Activated CD8-positive, alpha-beta T cell treated with anti-CD3 and anti-CD28 coated beads, Interleukin-2, amount 10 ng/mL, durations not matched to agents 7 days and 5 days (primary cell): ENCODE data around the gene KIAA0319L. TPM values are rescaled to one million over a fixed set of nuclear protein-coding genes. Genes with fewer than 3 reads are reported as not detected.
A peak's percentile ranks its signal among the peaks of the same experiment; 100 is the strongest.
"Not testable (repeated sequence)": the region's sequence is repeated elsewhere in the genome, so short reads cannot be mapped to it uniquely, and the experiment has no call there.

Experiments used
- ATAC-seq: fragments of 150-1000 bp; cut with Tn5 transposase; one replicate; pipeline ENCODE4 v1.10.0; 2021; ENCODE audit warnings: moderate library complexity
- CTCF ChIA-PET: fragments of 350-600 bp; sonication (Branson Sonifier 250); formaldehyde crosslinking; loops from one replicate; lab custom pipeline; 2021; ENCODE audit warnings: antibody characterized with exemption; lab: Charles Lee
- POLR2A ChIA-PET: fragments of 350-600 bp; sonication (Branson Sonifier 250); formaldehyde crosslinking; loops from one replicate; lab custom pipeline; 2021; ENCODE audit warnings: antibody characterized with exemption; lab: Charles Lee
- DNase-seq: peaks from one replicate; pipeline ENCODE4 v3.0.0-alpha.2; 2020
- H3K27ac Mint-ChIP-seq: one replicate; pipeline ENCODE4 v1.8.0; 2021; ENCODE audit warnings: mild to moderate bottlenecking, mixed read lengths
- H3K27me3 Mint-ChIP-seq: one replicate; pipeline ENCODE4 v1.8.0; 2021; ENCODE audit warnings: low read depth, mixed read lengths
- H3K36me3 Mint-ChIP-seq: one replicate; pipeline ENCODE4 v1.8.0; 2021; ENCODE audit warnings: low read depth, mixed read lengths
- H3K4me1 Mint-ChIP-seq: one replicate; pipeline ENCODE4 v1.8.0; 2021; ENCODE audit warnings: low read depth, mixed read lengths
- H3K4me3 Mint-ChIP-seq: one replicate; pipeline ENCODE4 v1.8.0; 2021; ENCODE audit warnings: mild to moderate bottlenecking, mixed read lengths
- H3K9me3 Mint-ChIP-seq: one replicate; pipeline ENCODE4 v1.8.0; 2022; ENCODE audit warnings: mixed read lengths; ENCODE audit not compliant: insufficient read depth
- total RNA-seq, 2 experiments: library from RNA; stranded (reverse); gene quantifications; one replicate each; pipeline ENCODE4 v1.2.3, GENCODE V29; 2021

KIAA0319L gene
- total RNA-seq, 2 experiments from 2014 or later, result 27.0 to 36.1 TPM

GRCh38 chr1:35580949-35581388, 23.8 kb upstream of the KIAA0319L start:
- CTCF ChIA-PET, result interaction anchor here (0.8 to 0.9 kb wide), 2 partner anchors 12 to 135 kb away, joined by 3 to 4 read pairs; no protein-coding TSS in a partner anchor
- ATAC-seq (no peak), DNase-seq (no peak)
- Mint-ChIP-seq H3K4me3 (no peak overlapping the region), H3K9me3 (no peaks in the 10 kb centered on the region), H3K27me3 (peaks cover 3% of the 10 kb centered on the region), H3K36me3 (peaks cover 6% of the 10 kb centered on the region), H3K4me1 (peaks cover 22% of the 10 kb centered on the region), H3K27ac (no peak overlapping the region)
- POLR2A ChIA-PET, result no interaction called here

- ChIA-PET CTCF (interaction anchor here (0.6 to 3.4 kb wide), 7 partner anchors 9 to 150 kb away, joined by 3 to 26 read pairs (median 5); no protein-coding TSS in a partner anchor), POLR2A (interaction anchor here (1.2 to 1.9 kb wide), 3 partner anchors 9 to 192 kb away, joined by 5 to 10 read pairs (median 10); partner anchors contain the start of genes CLSPN, KIAA0319L and NCDN)
- Mint-ChIP-seq H3K36me3 (peaks cover 10% of the 10 kb centered on the region), H3K27me3 (peaks cover 8% of the 10 kb centered on the region), H3K9me3 (no peaks in the 10 kb centered on the region), H3K4me3 (peak overlapping the region; percentile 81), H3K27ac (peak overlapping the region; percentile 94), H3K4me1 (peaks cover 34% of the 10 kb centered on the region)
- peak; percentile 87 for ATAC-seq
- DNase-seq, result peak; percentile 85
These were observed 20.1 kb upstream of the KIAA0319L start for GRCh38 chr1:35577071-35577998.

- ATAC-seq, H3K9me3 Mint-ChIP-seq, H3K36me3 Mint-ChIP-seq, DNase-seq: not testable (repeated sequence)
- Mint-ChIP-seq H3K4me3 (peak overlapping the region; percentile 74), H3K27ac (peak overlapping the region; percentile 87), H3K27me3 (peaks cover 12% of the 10 kb centered on the region), H3K4me1 (peaks cover 34% of the 10 kb centered on the region)
- ChIA-PET CTCF (interaction anchor here (1.0 to 3.4 kb wide), 3 partner anchors 8 to 139 kb away, joined by 5 to 26 read pairs (median 13); no protein-coding TSS in a partner anchor), POLR2A (interaction anchor here (1.9 kb wide), 1 partner anchor 192 kb away, joined by 10 read pairs; the partner anchor contains the start of gene CLSPN)
These were observed 19.5 kb upstream of the KIAA0319L start for GRCh38 chr1:35576766-35577070.

GRCh38 chr1:35576061-35576765, 19.0 kb upstream of the KIAA0319L start:
- DNase-seq, result no peak
- Mint-ChIP-seq H3K4me1 (peaks cover 34% of the 10 kb centered on the region), H3K36me3 (peaks cover 10% of the 10 kb centered on the region), H3K27ac (peak overlapping the region; percentile 87), H3K27me3 (peaks cover 17% of the 10 kb centered on the region), H3K4me3 (peak overlapping the region; percentile 74), H3K9me3 (no peaks in the 10 kb centered on the region)
- POLR2A ChIA-PET, result interaction anchor here (1.9 kb wide), 1 partner anchor 193 kb away, joined by 10 read pairs; the partner anchor contains the start of gene CLSPN
- no peak for ATAC-seq
- CTCF ChIA-PET, result interaction anchor here (1.0 to 3.4 kb wide), 3 partner anchors 8 to 139 kb away, joined by 5 to 26 read pairs (median 13); no protein-coding TSS in a partner anchor

- CTCF ChIA-PET, result interaction anchor here (1.0 kb wide), 1 partner anchor 11 kb away, joined by 5 read pairs; no protein-coding TSS in a partner anchor
- POLR2A ChIA-PET, result no interaction called here
- Mint-ChIP-seq H3K27ac (peak overlapping the region; percentile 18), H3K27me3 (peaks cover 21% of the 10 kb centered on the region), H3K4me3 (peak overlapping the region; percentile 74), H3K36me3 (peaks cover 10% of the 10 kb centered on the region), H3K4me1 (peaks cover 36% of the 10 kb centered on the region), H3K9me3 (no peaks in the 10 kb centered on the region)
- DNase-seq, result no peak
- ATAC-seq, result no peak
These were observed 18.3 kb upstream of the KIAA0319L start for GRCh38 chr1:35575416-35575958.

GRCh38 chr1:35574655-35575415, 17.6 kb upstream of the KIAA0319L start:
- H3K27me3 Mint-ChIP-seq, result peaks cover 23% of the 10 kb centered on the region
- no peak overlapping the region for H3K4me3 Mint-ChIP-seq
- ChIA-PET CTCF (no interaction called here), POLR2A (no interaction called here)
- ATAC-seq, result no peak
- peaks cover 10% of the 10 kb centered on the region for H3K36me3 Mint-ChIP-seq
- no peak for DNase-seq
- H3K4me1 Mint-ChIP-seq, result peaks cover 36% of the 10 kb centered on the region
- H3K27ac Mint-ChIP-seq, result no peak overlapping the region
- H3K9me3 Mint-ChIP-seq, result no peaks in the 10 kb centered on the region

- ChIA-PET CTCF (no interaction called here), POLR2A (no interaction called here)
- Mint-ChIP-seq H3K27ac (no peak overlapping the region), H3K9me3 (no peaks in the 10 kb centered on the region), H3K36me3 (peaks cover 10% of the 10 kb centered on the region), H3K4me1 (peaks cover 40% of the 10 kb centered on the region), H3K27me3 (peaks cover 23% of the 10 kb centered on the region), H3K4me3 (no peak overlapping the region)
- ATAC-seq (no peak), DNase-seq (no peak)
These were observed 17.0 kb upstream of the KIAA0319L start for GRCh38 chr1:35574125-35574654.

- CTCF ChIA-PET, result interaction anchor here (1.4 to 4.0 kb wide), 3 partner anchors 9 to 153 kb away, joined by 5 to 46 read pairs (median 21); no protein-coding TSS in a partner anchor
- Mint-ChIP-seq H3K36me3 (peaks cover 10% of the 10 kb centered on the region), H3K4me1 (peaks cover 41% of the 10 kb centered on the region), H3K27me3 (peaks cover 23% of the 10 kb centered on the region), H3K27ac (no peak within 1 kb of the TSS), H3K9me3 (no peaks in the 10 kb centered on the region), H3K4me3 (peak within 1 kb of the TSS; percentile 13)
- POLR2A ChIA-PET, result interaction anchor here (2.2 kb wide), 1 partner anchor 16 kb away, joined by 8 read pairs; the partner anchor contains the start of genes KIAA0319L and NCDN
- no peak for DNase-seq
- ATAC-seq, result no peak
These were observed 16.3 kb upstream of the KIAA0319L start, which contains the start of gene TFAP2E for GRCh38 chr1:35573198-35574124. Gene TFAP2E, plus strand, starts transcription at chr1:35573314. Its CDS starts 264 bp downstream, at chr1:35573578.

- ChIA-PET CTCF (interaction anchor here (1.0 to 4.0 kb wide), 4 partner anchors 8 to 154 kb away, joined by 3 to 46 read pairs (median 13); no protein-coding TSS in a partner anchor), POLR2A (interaction anchor here (2.2 kb wide), 1 partner anchor 15 kb away, joined by 8 read pairs; the partner anchor contains the start of genes KIAA0319L and NCDN)
- Mint-ChIP-seq H3K27me3 (peaks cover 23% of the 10 kb centered on the region), H3K36me3 (peaks cover 6% of the 10 kb centered on the region), H3K4me1 (peaks cover 29% of the 10 kb centered on the region), H3K4me3 (no peak overlapping the region), H3K9me3 (no peaks in the 10 kb centered on the region), H3K27ac (no peak overlapping the region)
- DNase-seq, result no peak
- ATAC-seq, result no peak
These were observed 15.1 kb upstream of the KIAA0319L start for GRCh38 chr1:35572296-35572695.
